Measurements from ENCODE around the gene CSTPP1.

CSTPP1 gene

GRCh38 chr11:47165253-47165840, 228.8 kb downstream of the CSTPP1 start:
- TF ChIP-seq CTCF (IDR thresholded peaks at IDR 0.05; ENCODE audit: poor library complexity, severe bottlenecking), result no peak
- DNase-seq (ENCODE audit: low spot score) (no peak), ATAC-seq (ENCODE audit: low read depth) (no peak)
- Histone ChIP-seq H3K4me1 (ENCODE audit: insufficient read depth, poor library complexity, severe bottlenecking) (no peaks in the 10 kb centered on the region), H3K9me3 (ENCODE audit: severe bottlenecking) (no peaks in the 10 kb centered on the region), H3K36me3 (ENCODE audit: low read depth) (peaks cover 60% of the 10 kb centered on the region), H3K4me3 (ENCODE audit: severe bottlenecking) (no peak overlapping the region), H3K27ac (ENCODE audit: poor library complexity, severe bottlenecking) (no peak overlapping the region), H3K27me3 (ENCODE audit: insufficient read depth, poor library complexity, severe bottlenecking) (no peaks in the 10 kb centered on the region)

GRCh38 chr11:47166368-47166767, 229.8 kb downstream of the CSTPP1 start:
- Histone ChIP-seq H3K27ac (ENCODE audit: poor library complexity, severe bottlenecking) (no peak overlapping the region), H3K36me3 (ENCODE audit: low read depth) (peaks cover 71% of the 10 kb centered on the region), H3K4me1 (ENCODE audit: insufficient read depth, poor library complexity, severe bottlenecking) (no peaks in the 10 kb centered on the region), H3K4me3 (ENCODE audit: severe bottlenecking) (no peak overlapping the region), H3K27me3 (ENCODE audit: insufficient read depth, poor library complexity, severe bottlenecking) (no peaks in the 10 kb centered on the region), H3K9me3 (ENCODE audit: severe bottlenecking) (no peaks in the 10 kb centered on the region)
- DNase-seq (ENCODE audit: low spot score) (no peak), ATAC-seq (ENCODE audit: low read depth) (no peak)
- no peak for TF ChIP-seq CTCF (IDR thresholded peaks at IDR 0.05; ENCODE audit: poor library complexity, severe bottlenecking)

- peaks cover 87% of the 10 kb centered on the region for H3K36me3 ChIP-seq (ENCODE audit: low read depth)
- no peak for ATAC-seq (ENCODE audit: low read depth)
These were observed 234.7 kb downstream of the CSTPP1 start for GRCh38 chr11:47171061-47171838.

GRCh38 chr11:47171856-47172255, 235.3 kb downstream of the CSTPP1 start:
- DNase-seq (ENCODE audit: low spot score) (no peak), ATAC-seq (ENCODE audit: low read depth) (no peak)
- no peak for TF ChIP-seq CTCF (IDR thresholded peaks at IDR 0.05; ENCODE audit: poor library complexity, severe bottlenecking)
- Histone ChIP-seq H3K27ac (ENCODE audit: poor library complexity, severe bottlenecking) (no peak overlapping the region), H3K4me3 (ENCODE audit: severe bottlenecking) (no peak overlapping the region), H3K36me3 (ENCODE audit: low read depth) (peaks cover 81% of the 10 kb centered on the region), H3K9me3 (ENCODE audit: severe bottlenecking) (no peaks in the 10 kb centered on the region), H3K4me1 (ENCODE audit: insufficient read depth, poor library complexity, severe bottlenecking) (no peaks in the 10 kb centered on the region), H3K27me3 (ENCODE audit: insufficient read depth, poor library complexity, severe bottlenecking) (no peaks in the 10 kb centered on the region)

More at GRCh38 chr11:47171061-47171838, 234.7 kb downstream of the CSTPP1 start:
- no peak for DNase-seq (ENCODE audit: low spot score)
- Histone ChIP-seq H3K27me3 (ENCODE audit: insufficient read depth, poor library complexity, severe bottlenecking) (no peaks in the 10 kb centered on the region), H3K4me3 (ENCODE audit: severe bottlenecking) (no peak overlapping the region), H3K27ac (ENCODE audit: poor library complexity, severe bottlenecking) (no peak overlapping the region), H3K9me3 (ENCODE audit: severe bottlenecking) (no peaks in the 10 kb centered on the region), H3K4me1 (ENCODE audit: insufficient read depth, poor library complexity, severe bottlenecking) (no peaks in the 10 kb centered on the region)
- TF ChIP-seq CTCF (IDR thresholded peaks at IDR 0.05; ENCODE audit: poor library complexity, severe bottlenecking), result no peak

Measured in RWPE2 (cell line).